IMR-90 (cell line): ENCODE results near the gene FAM241A. TPM values are rescaled to one million over a fixed set of nuclear protein-coding genes. Genes with fewer than 3 reads are reported as not detected.

Experiments
- ATAC-seq: fragments of 200-7000 bp; cut with Tn5 transposase; 2 replicates; pipeline ENCODE4 v1.9.1; 2020; ENCODE audit warnings: low read depth, mild to moderate bottlenecking, moderate library complexity
- BruUV-seq: library from RNA; stranded (reverse); fragments of 400-500 nt; replicated peaks from 2 replicates; lab custom pipeline; 2021; lab: Mats Ljungman, UMichigan
- CTCF ChIA-PET: fragments of 300-600 bp; formaldehyde crosslinking; extraction: SDS; loops from one replicate; lab custom pipeline; 2021; ENCODE audit warnings: antibody characterized with exemption; lab: Yijun Ruan, JAX
- POLR2A ChIA-PET: fragments of 300-600 bp; sonication (Branson Sonifier 250); formaldehyde crosslinking; loops from one replicate; lab custom pipeline; 2022; ENCODE audit warnings: antibody characterized with exemption; ENCODE audit not compliant: unreplicated experiment; lab: Charles Lee
- DNase-seq: peaks from one replicate; pipeline ENCODE4 v3.0.0; 2013
- H2AFZ ChIP-seq: replicated peaks from 2 replicates; pipeline ENCODE3; 2013; ENCODE audit warnings: low read length, mild to moderate bottlenecking; ENCODE audit not compliant: poor library complexity
- H2AK5ac ChIP-seq: 2 replicates; pipeline ENCODE4 v1.6.1; 2013; ENCODE audit warnings: low read depth, low read length, inconsistent platforms
- H2AK9ac ChIP-seq: replicated peaks from 2 replicates; pipeline ENCODE3; 2013; ENCODE audit warnings: mild to moderate bottlenecking, low read depth, low read length, moderate library complexity; ENCODE audit not compliant: poor library complexity
- H2BK120ac ChIP-seq: 2 replicates; pipeline ENCODE4 v1.6.1; 2013; ENCODE audit warnings: low read depth, low read length, inconsistent platforms
- H2BK15ac ChIP-seq: 3 replicates; pipeline ENCODE4 v1.6.1; 2013; ENCODE audit warnings: low read depth, low read length, inconsistent platforms
- H2BK20ac ChIP-seq: 2 replicates; pipeline ENCODE4 v1.6.1; 2013; ENCODE audit warnings: low read depth, mild to moderate bottlenecking, inconsistent platforms, low read length, moderate library complexity
- H2BK5ac ChIP-seq: 2 replicates; pipeline ENCODE4 v1.6.1; 2013; ENCODE audit warnings: mild to moderate bottlenecking, low read depth, low read length, inconsistent platforms; ENCODE audit not compliant: poor library complexity, severe bottlenecking
- H3K14ac ChIP-seq: replicated peaks from 2 replicates; pipeline ENCODE4 v1.6.1; 2013; ENCODE audit warnings: low read depth, low read length, inconsistent platforms
- H3K18ac ChIP-seq: 2 replicates; pipeline ENCODE4 v1.6.1; 2013; ENCODE audit warnings: low read depth, low read length, control low read depth
- H3K23ac ChIP-seq: 2 replicates; pipeline ENCODE4 v1.6.1; 2013; ENCODE audit warnings: low read depth, low read length, inconsistent platforms
- H3K27ac ChIP-seq: 2 replicates; pipeline ENCODE4 v1.5.1; 2013; ENCODE audit warnings: mild to moderate bottlenecking, control low read depth, low read length; ENCODE audit not compliant: insufficient read depth
- H3K27me3 ChIP-seq: 2 replicates; pipeline ENCODE4 v1.6.1; 2013; ENCODE audit warnings: low read length; ENCODE audit not compliant: control insufficient read depth, insufficient read depth
- H3K36me3 ChIP-seq: 2 replicates; pipeline ENCODE4 v1.6.1; 2013; ENCODE audit warnings: low read length, mixed read lengths; ENCODE audit not compliant: control insufficient read depth, insufficient read depth
- H3K4ac ChIP-seq: 2 replicates; pipeline ENCODE4 v1.6.1; 2013; ENCODE audit warnings: low read depth, low read length, inconsistent platforms
- H3K4me1 ChIP-seq: 2 replicates; pipeline ENCODE4 v1.6.1; 2013; ENCODE audit warnings: low read length, mixed read lengths; ENCODE audit not compliant: control insufficient read depth, insufficient read depth
- H3K4me2 ChIP-seq: 2 replicates; pipeline ENCODE4 v1.6.1; 2013; ENCODE audit warnings: low read depth, mild to moderate bottlenecking, control low read depth, low read length, moderate library complexity
- H3K4me3 ChIP-seq: 2 replicates; pipeline ENCODE4 v1.5.1; 2013; ENCODE audit warnings: low read depth, mild to moderate bottlenecking, control low read depth, low read length, moderate library complexity; ENCODE audit not compliant: insufficient read depth
- H3K56ac ChIP-seq: 2 replicates; pipeline ENCODE4 v1.6.1; 2013; ENCODE audit warnings: low read length, inconsistent platforms; ENCODE audit not compliant: insufficient read depth; ENCODE audit errors: extremely low read depth
- H3K79me1 ChIP-seq, 2 experiments: 2 replicates each; pipeline ENCODE4 v1.6.1; 2013; ENCODE audit warnings: low read length in 2 of 2, inconsistent platforms in 1 of 2, low read depth in 1 of 2
- H3K9ac ChIP-seq: 2 replicates; pipeline ENCODE4 v1.6.1; 2013; ENCODE audit warnings: low read depth, low read length, control low read depth
- H3K9me1 ChIP-seq: 2 replicates; pipeline ENCODE4 v1.6.1; 2013; ENCODE audit warnings: low read length, inconsistent platforms; ENCODE audit not compliant: insufficient read depth
- H3K9me3 ChIP-seq: 2 replicates; pipeline ENCODE4 v1.6.1; 2013; ENCODE audit warnings: low read length; ENCODE audit not compliant: control insufficient read depth, insufficient read depth
- H4K20me1 ChIP-seq: 2 replicates; pipeline ENCODE4 v1.6.1; 2013; ENCODE audit warnings: low read length, inconsistent platforms; ENCODE audit not compliant: insufficient read depth
- H4K5ac ChIP-seq: 2 replicates; pipeline ENCODE4 v1.6.1; 2013; ENCODE audit warnings: mild to moderate bottlenecking, low read depth, low read length, control low read depth
- H4K8ac ChIP-seq, 2 experiments: 2 replicates each; pipeline ENCODE4 v1.6.1; 2013; ENCODE audit warnings: low read depth in 2 of 2, low read length in 2 of 2, control low read depth in 1 of 2, inconsistent platforms in 1 of 2
- H4K91ac ChIP-seq: 2 replicates; pipeline ENCODE4 v1.6.1; 2013; ENCODE audit warnings: low read depth, low read length, inconsistent platforms; ENCODE audit not compliant: insufficient read depth
- BHLHE40 ChIP-seq: fragments of 150-350 bp; IDR thresholded peaks from 2 replicates; pipeline ENCODE4 v1.6.1; 2016; ENCODE audit warnings: mild to moderate bottlenecking, low read depth, low read length
- CEBPB ChIP-seq: IDR thresholded peaks from 2 replicates; pipeline ENCODE4 v1.6.1; 2012; ENCODE audit warnings: low read depth, low read length, improper control_type of control experiment
- CTCF ChIP-seq: conservative IDR thresholded peaks from 2 replicates; pipeline ENCODE4 v1.5.1; 2012; ENCODE audit warnings: mild to moderate bottlenecking, low read depth, low read length, improper control_type of control experiment
- ELK1 ChIP-seq: fragments of 150-350 bp; IDR thresholded peaks from 2 replicates; pipeline ENCODE4 v1.6.1; 2016; ENCODE audit warnings: low read depth, mild to moderate bottlenecking, low read length, moderate library complexity, borderline replicate concordance
- MAFK ChIP-seq: IDR thresholded peaks from 2 replicates; pipeline ENCODE4 v1.6.1; 2012; ENCODE audit warnings: low read depth, low read length, improper control_type of control experiment
- MAZ ChIP-seq: IDR thresholded peaks from 2 replicates; pipeline ENCODE4 v1.6.1; 2012; ENCODE audit warnings: low read depth, mild to moderate bottlenecking, low read length, improper control_type of control experiment, moderate library complexity, borderline replicate concordance
- MXI1 ChIP-seq: IDR thresholded peaks from 2 replicates; pipeline ENCODE4 v1.6.1; 2012; ENCODE audit warnings: low read depth, mild to moderate bottlenecking, low read length, moderate library complexity, borderline replicate concordance
- NFE2L2 ChIP-seq: fragments of 150-350 bp; IDR thresholded peaks from 2 replicates; pipeline ENCODE4 v1.6.1; 2016; ENCODE audit warnings: low read depth, mild to moderate bottlenecking, low read length
- POLR2A ChIP-seq: IDR thresholded peaks from 2 replicates; pipeline ENCODE4 v1.6.1; 2012; ENCODE audit warnings: mild to moderate bottlenecking, low read depth, low read length
- RAD21 ChIP-seq: IDR thresholded peaks from 2 replicates; pipeline ENCODE4 v1.6.1; 2012; ENCODE audit warnings: low read length, improper control_type of control experiment
- RCOR1 ChIP-seq: IDR thresholded peaks from 2 replicates; pipeline ENCODE4 v1.6.1; 2012; ENCODE audit warnings: mild to moderate bottlenecking, low read length, improper control_type of control experiment; ENCODE audit not compliant: insufficient replicate concordance
- RFX5 ChIP-seq: IDR thresholded peaks from 2 replicates; pipeline ENCODE4 v1.8.0; 2012; ENCODE audit warnings: low read depth, mild to moderate bottlenecking, low read length, moderate library complexity
- SMC3 ChIP-seq: fragments of 150-350 bp; IDR thresholded peaks from 2 replicates; pipeline ENCODE4 v1.6.1; 2016; ENCODE audit warnings: low read depth, mild to moderate bottlenecking, antibody characterized with exemption, low read length, moderate library complexity
- USF2 ChIP-seq: fragments of 150-350 bp; IDR thresholded peaks from 2 replicates; pipeline ENCODE4 v1.6.1; 2017; ENCODE audit warnings: mild to moderate bottlenecking, antibody characterized with exemption, low read length, low read depth
- WGBS, 2 experiments: methylation state at CpG; one replicate each; pipeline versions ENCODE4 v1.1.5 to v1.1.7; 2013; ENCODE audit warnings: missing lambda C conversion rate in 2 of 2; ENCODE audit not compliant: insufficient read length in 1 of 2; ENCODE audit errors: extremely low coverage in 2 of 2; 5-methylcytosine and 5-hydroxymethylcytosine counted together
- dilution Hi-C: fragments of 300-500 bp; cut with HindIII; formaldehyde crosslinking; loops from one replicate; pipeline ENCODE4 v1.14.3; 2018; ENCODE audit warnings: low sequenced_read_pairs; ENCODE audit not compliant: unreplicated experiment
- in situ Hi-C: fragments of 300-500 bp; cut with MboI; formaldehyde crosslinking; loops from 3 replicates; pipeline ENCODE4 v1.14.3; 2019; ENCODE audit warnings: low sequenced_read_pairs, inconsistent platforms, mixed read lengths
- intact Hi-C: fragments of 100-400 bp; cut with micrococcal nuclease; formaldehyde crosslinking; loops from 2 replicates; pipeline ENCODE4 v1.10.0; 2022
- polyA plus RNA-seq, 3 experiments: library from polyadenylated mRNA; depleted of rRNA; stranded (reverse); fragments of >200 nt; gene quantifications; 2 replicates each; pipeline ENCODE4 v1.2.3, GENCODE V29; 2012; ENCODE audit warnings: low replicate concordance in 1 of 3
- total RNA-seq: library from RNA; depleted of rRNA; stranded (reverse); fragments of >200 nt; gene quantifications from 2 replicates; pipeline ENCODE4 v1.2.3, GENCODE V29; 2012

The FAM241A gene
- total and polyA plus RNA-seq, 2 of the 4 experiments (the other 2 are of a cell fraction), result under 0.01 to 0.24 TPM

GRCh38 chr4:112234952-112235609 is 89.8 kb downstream of the FAM241A start:
- H2AK9ac ChIP-seq, result no peak overlapping the region
- no peaks in the 10 kb centered on the region for H3K9me1 ChIP-seq
- H3K9ac ChIP-seq, result no peak overlapping the region
- H3K27ac ChIP-seq, result no peak overlapping the region
- H3K79me1 ChIP-seq, result peaks cover 12 to 18% of the 10 kb centered on the region in 2 experiments
- H2AK5ac ChIP-seq, result no peak overlapping the region
- no peak overlapping the region for H3K14ac ChIP-seq
- H3K18ac ChIP-seq, result no peak overlapping the region
- in situ Hi-C loops, result loop anchor here (5.0 kb wide), 1 partner anchor 133 kb away; no protein-coding TSS in a partner anchor
- H3K36me3 ChIP-seq, result no peaks in the 10 kb centered on the region
- H3K4me2 ChIP-seq, result no peak overlapping the region
- H2BK120ac ChIP-seq, result no peak overlapping the region
- no peak overlapping the region for H3K4me3 ChIP-seq
- no peaks in the 10 kb centered on the region for H3K9me3 ChIP-seq
- H2BK20ac ChIP-seq, result no peak overlapping the region
- BruUV-seq, result no TSS peak
- H2BK5ac ChIP-seq, result no peak overlapping the region
- H2BK15ac ChIP-seq, result no peak overlapping the region
- no peaks in the 10 kb centered on the region; the same call in 1 of the 2 replicates for H4K20me1 ChIP-seq
- WGBS, 2 experiments, result no CpG with 5 or more reads among the region's 3 CpGs
- H3K56ac ChIP-seq, result no peak overlapping the region
- H3K27me3 ChIP-seq, result no peaks in the 10 kb centered on the region
- CTCF ChIA-PET, result interaction anchor here (0.6 to 1.6 kb wide), 4 partner anchors 19 to 136 kb away, joined by 3 to 12 read pairs (median 8); no protein-coding TSS in a partner anchor
- H3K4me1 ChIP-seq, result no peaks in the 10 kb centered on the region
- H4K5ac ChIP-seq, result no peak overlapping the region
- H4K8ac ChIP-seq, result no peak overlapping the region
- no peak overlapping the region for H4K91ac ChIP-seq
- dilution Hi-C loops, result no loop called here
- ATAC-seq, result 0 out of 2 replicates have a peak, but pooled peaks have one; percentile 2
- no peak overlapping the region for H2AFZ ChIP-seq
- POLR2A ChIA-PET, result no interaction called here
- H3K4ac ChIP-seq, result no peak overlapping the region
- no peak overlapping the region for H3K23ac ChIP-seq
- intact Hi-C loops, result loop anchor here (1.0 to 10.0 kb wide), 5 partner anchors 21 to 400 kb away; partner anchors contain the start of genes FAM241A, LARP7 and ZGRF1
- DNase-seq, result peak; percentile 94
- TF ChIP-seq CTCF (peak; percentile 88), POLR2A (0 out of 2 replicates have a peak, but pooled peaks have one; percentile 23), NFE2L2 (no peak), RFX5 (no peak; the same call in 1 of the 2 replicates), BHLHE40 (no peak; the same call in 1 of the 2 replicates), CEBPB (no peak), MAZ (no peak), USF2 (no peak), MXI1 (no peak), ELK1 (no peak), RCOR1 (no peak), MAFK (0 out of 2 replicates have a peak, but pooled peaks have one; percentile 18), SMC3 (peak; percentile 94), RAD21 (peak; percentile 84)
